SK-N-SH (cell line): Measurements from ENCODE around the gene CCSER1. TPM values are rescaled to one million over a fixed set of nuclear protein-coding genes. Genes with fewer than 3 reads are reported as not detected.

Experiments
- CTCF ChIA-PET: fragments of 300-600, 350-600 bp; formaldehyde crosslinking; extraction: SDS; loops from one replicate; lab custom pipeline; 2021; lab: Yijun Ruan, JAX
- POLR2A ChIA-PET: fragments of 350-600 bp; sonication (Branson Sonifier 250); formaldehyde crosslinking; extraction: SDS; loops from one replicate; lab custom pipeline; 2020; ENCODE audit warnings: antibody characterized with exemption, inconsistent platforms; lab: Yijun Ruan, JAX
- DNase-seq: peaks from one replicate; pipeline ENCODE4 v3.0.0; 2012
- H2AFZ ChIP-seq: fragments of 200-600 bp; sonication (generic); 2 replicates; pipeline ENCODE4 v1.8.1; 2016; ENCODE audit warnings: antibody characterized with exemption, mild to moderate bottlenecking, low read depth
- H3F3A ChIP-seq: fragments of 200-600 bp; sonication (generic); replicated peaks from 2 replicates; pipeline ENCODE3; 2016; ENCODE audit warnings: antibody characterized with exemption, mild to moderate bottlenecking; ENCODE audit not compliant: insufficient read depth
- H3K27ac ChIP-seq, 2 experiments: fragments of 200-500 bp in 1 of 2; fragments of 200-600 bp in 1 of 2; sonication (Bioruptor generic) in 1 of 2; sonication (generic), shearing (Covaris generic) in 1 of 2; 2 replicates each; pipeline versions ENCODE4 v1.5.1 to v1.6.1; 2014 to 2016; ENCODE audit warnings: low read depth in 2 of 2, inconsistent platforms in 1 of 2, low read length in 1 of 2, mild to moderate bottlenecking in 1 of 2, mixed read lengths in 1 of 2
- H3K27me3 ChIP-seq: fragments of 200-600 bp; sonication (generic), shearing (Covaris generic); 2 replicates; pipeline ENCODE4 v1.6.1; 2016; ENCODE audit warnings: mixed run types; ENCODE audit not compliant: insufficient read depth
- H3K36me3 ChIP-seq, 2 experiments: fragments of 200-500 bp in 1 of 2; fragments of 200-600 bp in 1 of 2; sonication (Bioruptor generic) in 1 of 2; sonication (generic) in 1 of 2; replicated peaks in 1 of 2; 2 replicates each; pipeline versions ENCODE3 to v1.5.1; 2014 to 2016; ENCODE audit warnings: low read length in 1 of 2, mild to moderate bottlenecking in 1 of 2; ENCODE audit not compliant: insufficient read depth in 2 of 2, control insufficient read depth in 1 of 2
- H3K4me1 ChIP-seq, 2 experiments: fragments of 200-500 bp in 1 of 2; fragments of 200-600 bp in 1 of 2; sonication (Bioruptor generic) in 1 of 2; sonication (generic), shearing (Covaris generic) in 1 of 2; 2 replicates each; pipeline versions ENCODE4 v1.5.1 to v1.6.1; 2014 to 2016; ENCODE audit warnings: low read depth in 1 of 2, low read length in 1 of 2, mixed run types in 1 of 2; ENCODE audit not compliant: insufficient read depth in 2 of 2, control insufficient read depth in 1 of 2
- H3K4me2 ChIP-seq: fragments of 200-600 bp; sonication (generic), shearing (Covaris generic); 2 replicates; pipeline ENCODE4 v1.6.1; 2017; ENCODE audit warnings: mixed run types
- H3K4me3 ChIP-seq, 2 experiments: fragments of 200-500 bp in 1 of 2; fragments of 200-600 bp in 1 of 2; sonication (Bioruptor generic) in 1 of 2; sonication (generic), shearing (Covaris generic) in 1 of 2; 2 replicates each; pipeline versions ENCODE4 v1.5.1 to v1.8.1; 2014 to 2016; ENCODE audit warnings: low read depth in 2 of 2, inconsistent platforms in 1 of 2, low read length in 1 of 2, mild to moderate bottlenecking in 1 of 2, mixed read lengths in 1 of 2, moderate library complexity in 1 of 2
- H3K79me2 ChIP-seq: fragments of 200-600 bp; sonication (generic); 2 replicates; pipeline ENCODE4 v1.8.1; 2017; ENCODE audit warnings: mild to moderate bottlenecking; ENCODE audit not compliant: insufficient read depth
- H3K9ac ChIP-seq: fragments of 200-600 bp; sonication (generic); 2 replicates; pipeline ENCODE4 v1.6.1; 2017; ENCODE audit warnings: mixed run types
- H3K9me2 ChIP-seq: fragments of 200-600 bp; sonication (generic); 2 replicates; pipeline ENCODE4 v1.6.1; 2017; ENCODE audit warnings: mixed run types
- H3K9me3 ChIP-seq: fragments of 200-600 bp; sonication (generic); 2 replicates; pipeline ENCODE4 v1.6.1; 2017; ENCODE audit warnings: mixed run types, mild to moderate bottlenecking, moderate library complexity
- H4K20me1 ChIP-seq: fragments of 200-600 bp; sonication (generic); 2 replicates; pipeline ENCODE4 v1.6.1; 2017; ENCODE audit warnings: mild to moderate bottlenecking, mixed run types; ENCODE audit not compliant: insufficient read depth
- ELF1 ChIP-seq: IDR thresholded peaks from 2 replicates; pipeline ENCODE4 v1.4.0; 2012
- EZH2phosphoT487 ChIP-seq: fragments of 200-600 bp; sonication (generic); IDR thresholded peaks from 2 replicates; pipeline ENCODE4 v1.6.1; 2017; ENCODE audit warnings: low read depth, mixed run types, mild to moderate bottlenecking, antibody characterized with exemption, moderate library complexity, borderline replicate concordance
- FOXM1 ChIP-seq: IDR thresholded peaks from 2 replicates; pipeline ENCODE4 v1.4.0; 2012; ENCODE audit warnings: low read depth, mild to moderate bottlenecking
- MXI1 ChIP-seq: IDR thresholded peaks from 2 replicates; pipeline ENCODE4 v1.6.1; 2012; ENCODE audit warnings: mild to moderate bottlenecking, low read depth, low read length, improper control_type of control experiment
- PBX3 ChIP-seq: IDR thresholded peaks from 2 replicates; pipeline ENCODE4; 2012
- RAD21 ChIP-seq: IDR thresholded peaks from 2 replicates; pipeline ENCODE4 v1.6.1; 2012; ENCODE audit warnings: mild to moderate bottlenecking, low read length
- RFX5 ChIP-seq: IDR thresholded peaks from 2 replicates; pipeline ENCODE4 v1.6.1; 2012; ENCODE audit warnings: mild to moderate bottlenecking, improper control_type of control experiment, low read length
- RXRA ChIP-seq: IDR thresholded peaks from 2 replicates; pipeline ENCODE4 v1.4.0; 2012; ENCODE audit warnings: low read depth, mild to moderate bottlenecking, borderline replicate concordance
- SMC3 ChIP-seq: IDR thresholded peaks from 2 replicates; pipeline ENCODE4 v1.6.1; 2012; ENCODE audit warnings: low read depth, low read length, improper control_type of control experiment
- USF1 ChIP-seq: IDR thresholded peaks from 2 replicates; pipeline ENCODE4 v1.4.0; 2012; ENCODE audit warnings: low read depth, borderline replicate concordance
- WGBS: methylation state at CpG from one replicate; pipeline ENCODE4 v1.1.6; 2017; ENCODE audit warnings: low lambda C conversion rate; 5-methylcytosine and 5-hydroxymethylcytosine counted together
- polyA plus RNA-seq, 3 experiments: library from polyadenylated mRNA; depleted of rRNA; stranded (reverse); fragments of >200 nt; gene quantifications; 2 replicates each; pipeline ENCODE4 v1.2.3, GENCODE V29; 2012
- TF ChIP-seq, protein P1 (sequence below): IDR thresholded peaks from 2 replicates; pipeline ENCODE4 v1.6.1; 2012; ENCODE audit warnings: mild to moderate bottlenecking, low read depth, low read length, moderate library complexity

Gene CCSER1
- polyA plus RNA-seq, 1 of the 3 experiments (the other 2 are of a cell fraction), result 0.05 TPM

DNA sequence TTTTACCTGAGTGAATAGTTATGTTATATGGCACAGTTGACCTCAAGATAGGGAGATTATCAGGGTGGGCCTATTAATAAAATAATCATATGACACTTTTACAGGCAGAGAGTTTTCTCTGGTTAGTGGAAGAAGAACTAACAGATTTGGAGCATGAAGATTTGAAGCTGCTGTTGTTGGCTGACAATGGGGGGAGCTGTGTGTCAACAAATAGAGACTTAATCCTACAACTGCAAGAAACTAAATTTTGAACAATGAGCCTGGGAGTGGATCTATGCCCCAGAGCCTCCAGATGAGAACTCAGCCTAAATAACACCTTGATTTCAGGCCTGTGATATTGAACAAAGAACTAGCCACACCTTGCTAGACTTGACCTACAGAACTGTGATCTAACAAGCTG is 7.2 kb upstream of the CCSER1 start:
- Histone ChIP-seq H3K27ac (no peak overlapping the region), H3K4me1 (no peaks in the 10 kb centered on the region; a peak in 1 of 4 replicates), H3K9me2 (no peaks in the 10 kb centered on the region), H2AFZ (no peak overlapping the region), H3K4me3 (no peak overlapping the region), H3K79me2 (no peaks in the 10 kb centered on the region), H3K27me3 (no peaks in the 10 kb centered on the region), H3F3A (no peaks in the 10 kb centered on the region), H3K4me2 (no peak overlapping the region), H3K36me3 (no peaks in the 10 kb centered on the region), H3K9ac (no peak overlapping the region), H3K9me3 (no peaks in the 10 kb centered on the region), H4K20me1 (no peaks in the 10 kb centered on the region)
- DNase-seq, result no peak
- CTCF ChIA-PET, result interaction anchor here (0.7 to 1.8 kb wide), 4 partner anchors 10 to 937 kb away, joined by 3 to 10 read pairs (median 3); no protein-coding TSS in a partner anchor
- no peak for TF ChIP-seq ELF1
- peak; percentile 52 for TF ChIP-seq RAD21
- TF ChIP-seq USF1, result no peak
- TF ChIP-seq RXRA, result no peak
- no peak for TF ChIP-seq RFX5
- TF ChIP-seq EZH2phosphoT487, result no peak
- TF ChIP-seq SMC3, result peak; percentile 13; the same call in 1 of the 2 replicates
- POLR2A ChIA-PET, result no interaction called here

- DNase-seq, result no peak
- TF ChIP-seq FOXM1 (no peak), ELF1 (no peak), MXI1 (no peak), PBX3 (no peak)
- TF ChIP-seq, protein P1, sequence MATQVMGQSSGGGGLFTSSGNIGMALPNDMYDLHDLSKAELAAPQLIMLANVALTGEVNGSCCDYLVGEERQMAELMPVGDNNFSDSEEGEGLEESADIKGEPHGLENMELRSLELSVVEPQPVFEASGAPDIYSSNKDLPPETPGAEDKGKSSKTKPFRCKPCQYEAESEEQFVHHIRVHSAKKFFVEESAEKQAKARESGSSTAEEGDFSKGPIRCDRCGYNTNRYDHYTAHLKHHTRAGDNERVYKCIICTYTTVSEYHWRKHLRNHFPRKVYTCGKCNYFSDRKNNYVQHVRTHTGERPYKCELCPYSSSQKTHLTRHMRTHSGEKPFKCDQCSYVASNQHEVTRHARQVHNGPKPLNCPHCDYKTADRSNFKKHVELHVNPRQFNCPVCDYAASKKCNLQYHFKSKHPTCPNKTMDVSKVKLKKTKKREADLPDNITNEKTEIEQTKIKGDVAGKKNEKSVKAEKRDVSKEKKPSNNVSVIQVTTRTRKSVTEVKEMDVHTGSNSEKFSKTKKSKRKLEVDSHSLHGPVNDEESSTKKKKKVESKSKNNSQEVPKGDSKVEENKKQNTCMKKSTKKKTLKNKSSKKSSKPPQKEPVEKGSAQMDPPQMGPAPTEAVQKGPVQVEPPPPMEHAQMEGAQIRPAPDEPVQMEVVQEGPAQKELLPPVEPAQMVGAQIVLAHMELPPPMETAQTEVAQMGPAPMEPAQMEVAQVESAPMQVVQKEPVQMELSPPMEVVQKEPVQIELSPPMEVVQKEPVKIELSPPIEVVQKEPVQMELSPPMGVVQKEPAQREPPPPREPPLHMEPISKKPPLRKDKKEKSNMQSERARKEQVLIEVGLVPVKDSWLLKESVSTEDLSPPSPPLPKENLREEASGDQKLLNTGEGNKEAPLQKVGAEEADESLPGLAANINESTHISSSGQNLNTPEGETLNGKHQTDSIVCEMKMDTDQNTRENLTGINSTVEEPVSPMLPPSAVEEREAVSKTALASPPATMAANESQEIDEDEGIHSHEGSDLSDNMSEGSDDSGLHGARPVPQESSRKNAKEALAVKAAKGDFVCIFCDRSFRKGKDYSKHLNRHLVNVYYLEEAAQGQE, result no peak
- Histone ChIP-seq H4K20me1 (no peaks in the 10 kb centered on the region), H3K27ac (no peak overlapping the region), H3K9me3 (no peaks in the 10 kb centered on the region), H3K4me3 (no peak overlapping the region), H3K9ac (no peak overlapping the region), H3K79me2 (no peaks in the 10 kb centered on the region), H3K27me3 (no peaks in the 10 kb centered on the region; the same call in 1 of the 2 replicates), H3F3A (no peaks in the 10 kb centered on the region), H3K9me2 (no peaks in the 10 kb centered on the region), H2AFZ (no peak overlapping the region), H3K36me3 (no peaks in the 10 kb centered on the region), H3K4me1 (no peaks in the 10 kb centered on the region; a peak in 1 of 4 replicates), H3K4me2 (no peak overlapping the region)
- CTCF ChIA-PET, result interaction anchor here (0.7 to 1.8 kb wide), 4 partner anchors 11 to 936 kb away, joined by 3 to 10 read pairs (median 3); no protein-coding TSS in a partner anchor
- 28% methylated on average over 1 of the region's 1 CpG for WGBS
- POLR2A ChIA-PET, result no interaction called here
Measured at GRCh38 chr4:90120815-90121214, 6.4 kb upstream of the CCSER1 start.
